GM12878 (cell line): ENCODE results near the gene ZNF496. TPM values are rescaled to one million over a fixed set of nuclear protein-coding genes. Genes with fewer than 3 reads are reported as not detected.

Experiments used
- CHD4 ChIP-seq: fragments of 200-600 bp; sonication (generic); IDR thresholded peaks from 2 replicates; pipeline ENCODE4 v1.6.1; 2016; ENCODE audit warnings: mild to moderate bottlenecking
- DPF2 ChIP-seq: fragments of 450-650 bp; IDR thresholded peaks from 2 replicates; pipeline ENCODE4 v1.6.1; 2017; ENCODE audit warnings: mild to moderate bottlenecking
- ESRRA ChIP-seq: IDR thresholded peaks from 2 replicates; pipeline ENCODE4 v1.6.1; 2012; ENCODE audit warnings: mild to moderate bottlenecking, low read length, improper control_type of control experiment
- IKZF1 ChIP-seq: fragments of 450-650 bp; conservative IDR thresholded peaks from 2 replicates; pipeline ENCODE4 v1.6.1; 2017; ENCODE audit warnings: antibody characterized with exemption, mild to moderate bottlenecking
- JUND ChIP-seq: IDR thresholded peaks from 2 replicates; pipeline ENCODE4 v1.6.1; 2012; ENCODE audit warnings: low read depth, mild to moderate bottlenecking, low read length, improper control_type of control experiment, moderate library complexity
- NBN ChIP-seq: fragments of 450-650 bp; IDR thresholded peaks from 2 replicates; pipeline ENCODE4 v1.6.1; 2016
- NRF1 ChIP-seq: conservative IDR thresholded peaks from 2 replicates; pipeline ENCODE4 v1.6.1; 2011; ENCODE audit warnings: mild to moderate bottlenecking, low read depth, low read length, improper control_type of control experiment
- PML ChIP-seq: IDR thresholded peaks from 2 replicates; pipeline ENCODE4 v1.6.1; 2012; ENCODE audit warnings: low read length, inconsistent platforms
- SP1 ChIP-seq: IDR thresholded peaks from one replicate; pipeline ENCODE4 v1.6.1; 2011; ENCODE audit warnings: low read depth, low read length
- SPI1 ChIP-seq: IDR thresholded peaks from 2 replicates; pipeline ENCODE4 v1.6.1; 2011; ENCODE audit warnings: low read depth, mild to moderate bottlenecking, low read length, moderate library complexity, borderline replicate concordance; ENCODE audit not compliant: insufficient read depth
- SREBF1 ChIP-seq: IDR thresholded peaks from 2 replicates; pipeline ENCODE4 v1.6.1; 2012; ENCODE audit warnings: mild to moderate bottlenecking, low read length
- YBX1 ChIP-seq: fragments of 450-650 bp; IDR thresholded peaks from 2 replicates; pipeline ENCODE4 v1.6.1; 2016; ENCODE audit warnings: antibody characterized with exemption
- YY1 ChIP-seq: IDR thresholded peaks from 2 replicates; pipeline ENCODE4 v1.6.1; 2011; ENCODE audit warnings: low read depth, mild to moderate bottlenecking, low read length
- polyA plus RNA-seq, 11 experiments: library from polyadenylated mRNA; depleted of rRNA in 4 of 11; unstranded in 6 of 11; stranded (reverse) in 5 of 11; fragments of >200 nt; fragmentation: Nextera tagmentation in 4 of 11; fragmentation: Illumina TruSeq in 1 of 11; extraction: Ambion mirVana in 4 of 11; extraction: Trizol in 1 of 11; gene quantifications; 1 replicate in 1 of 11; 2 replicates in 10 of 11; pipeline versions ENCODE4 v1.2.1 to v1.2.3, GENCODE V29; 2011 to 2016; ENCODE audit warnings: inconsistent platforms in 2 of 11, missing spikeins in 2 of 11, low read depth in 1 of 11
- total RNA-seq, 4 experiments: library from RNA; depleted of rRNA in 3 of 4; stranded (reverse); fragments of >200 nt in 3 of 4; fragmentation: Illumina TruSeq in 1 of 4; extraction: Trizol in 1 of 4; gene quantifications; 2 replicates each; pipeline versions ENCODE4 v1.2.1 to v1.2.3, GENCODE V29; 2013 to 2021
- TF ChIP-seq, protein P1 (sequence below): fragments of 450-650 bp; IDR thresholded peaks from 2 replicates; pipeline ENCODE4 v1.6.1; 2016; ENCODE audit warnings: mild to moderate bottlenecking, moderate library complexity, borderline replicate concordance
- TF ChIP-seq, protein P2 (sequence below): IDR thresholded peaks from 2 replicates; pipeline ENCODE4 v1.6.1; 2012; ENCODE audit warnings: improper control_type of control experiment, low read depth, low read length; ENCODE audit not compliant: insufficient replicate concordance
- TF ChIP-seq, protein P3 (sequence below): IDR thresholded peaks from 2 replicates; pipeline ENCODE4 v1.6.1; 2011; ENCODE audit warnings: low read depth, low read length, improper control_type of control experiment, borderline replicate concordance
- TF ChIP-seq, protein P4 (sequence below): IDR thresholded peaks from 2 replicates; pipeline ENCODE4 v1.6.1; 2012; ENCODE audit warnings: mild to moderate bottlenecking, low read depth, low read length

The ZNF496 gene
- total and polyA plus RNA-seq, 10 of the 15 experiments (the other 5 are each of a cell fraction or from before 2014, with no cell fraction given): 1.6 to 26.4 (median 12.5) TPM

DNA sequence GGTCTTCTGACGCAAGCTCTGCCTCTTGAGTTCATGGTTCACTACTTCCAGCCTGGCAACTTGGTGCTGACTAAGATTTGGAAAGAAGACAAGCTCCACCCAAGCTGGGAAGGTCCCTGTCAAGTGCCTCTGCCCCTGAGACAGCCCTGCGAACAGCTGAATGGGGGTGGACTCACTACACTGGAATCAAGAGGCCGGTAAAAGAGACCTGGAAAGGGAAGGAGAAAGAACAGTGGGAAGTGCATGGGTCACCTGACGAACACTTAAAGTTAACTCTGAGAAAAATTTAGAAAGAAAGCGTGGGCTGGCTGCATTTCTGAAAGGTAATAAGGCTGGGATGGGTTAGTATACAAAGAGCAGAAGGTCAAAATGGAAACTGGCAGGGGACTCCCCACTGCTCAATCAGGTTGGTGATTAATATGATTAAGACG lies 26.1 kb upstream of the ZNF496 start (continued):
- TF ChIP-seq, protein P1, sequence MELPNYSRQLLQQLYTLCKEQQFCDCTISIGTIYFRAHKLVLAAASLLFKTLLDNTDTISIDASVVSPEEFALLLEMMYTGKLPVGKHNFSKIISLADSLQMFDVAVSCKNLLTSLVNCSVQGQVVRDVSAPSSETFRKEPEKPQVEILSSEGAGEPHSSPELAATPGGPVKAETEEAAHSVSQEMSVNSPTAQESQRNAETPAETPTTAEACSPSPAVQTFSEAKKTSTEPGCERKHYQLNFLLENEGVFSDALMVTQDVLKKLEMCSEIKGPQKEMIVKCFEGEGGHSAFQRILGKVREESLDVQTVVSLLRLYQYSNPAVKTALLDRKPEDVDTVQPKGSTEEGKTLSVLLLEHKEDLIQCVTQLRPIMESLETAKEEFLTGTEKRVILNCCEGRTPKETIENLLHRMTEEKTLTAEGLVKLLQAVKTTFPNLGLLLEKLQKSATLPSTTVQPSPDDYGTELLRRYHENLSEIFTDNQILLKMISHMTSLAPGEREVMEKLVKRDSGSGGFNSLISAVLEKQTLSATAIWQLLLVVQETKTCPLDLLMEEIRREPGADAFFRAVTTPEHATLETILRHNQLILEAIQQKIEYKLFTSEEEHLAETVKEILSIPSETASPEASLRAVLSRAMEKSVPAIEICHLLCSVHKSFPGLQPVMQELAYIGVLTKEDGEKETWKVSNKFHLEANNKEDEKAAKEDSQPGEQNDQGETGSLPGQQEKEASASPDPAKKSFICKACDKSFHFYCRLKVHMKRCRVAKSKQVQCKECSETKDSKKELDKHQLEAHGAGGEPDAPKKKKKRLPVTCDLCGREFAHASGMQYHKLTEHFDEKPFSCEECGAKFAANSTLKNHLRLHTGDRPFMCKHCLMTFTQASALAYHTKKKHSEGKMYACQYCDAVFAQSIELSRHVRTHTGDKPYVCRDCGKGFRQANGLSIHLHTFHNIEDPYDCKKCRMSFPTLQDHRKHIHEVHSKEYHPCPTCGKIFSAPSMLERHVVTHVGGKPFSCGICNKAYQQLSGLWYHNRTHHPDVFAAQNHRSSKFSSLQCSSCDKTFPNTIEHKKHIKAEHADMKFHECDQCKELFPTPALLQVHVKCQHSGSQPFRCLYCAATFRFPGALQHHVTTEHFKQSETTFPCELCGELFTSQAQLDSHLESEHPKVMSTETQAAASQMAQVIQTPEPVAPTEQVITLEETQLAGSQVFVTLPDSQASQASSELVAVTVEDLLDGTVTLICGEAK: no peak
- no peak for TF ChIP-seq SP1
- TF ChIP-seq, protein P2, sequence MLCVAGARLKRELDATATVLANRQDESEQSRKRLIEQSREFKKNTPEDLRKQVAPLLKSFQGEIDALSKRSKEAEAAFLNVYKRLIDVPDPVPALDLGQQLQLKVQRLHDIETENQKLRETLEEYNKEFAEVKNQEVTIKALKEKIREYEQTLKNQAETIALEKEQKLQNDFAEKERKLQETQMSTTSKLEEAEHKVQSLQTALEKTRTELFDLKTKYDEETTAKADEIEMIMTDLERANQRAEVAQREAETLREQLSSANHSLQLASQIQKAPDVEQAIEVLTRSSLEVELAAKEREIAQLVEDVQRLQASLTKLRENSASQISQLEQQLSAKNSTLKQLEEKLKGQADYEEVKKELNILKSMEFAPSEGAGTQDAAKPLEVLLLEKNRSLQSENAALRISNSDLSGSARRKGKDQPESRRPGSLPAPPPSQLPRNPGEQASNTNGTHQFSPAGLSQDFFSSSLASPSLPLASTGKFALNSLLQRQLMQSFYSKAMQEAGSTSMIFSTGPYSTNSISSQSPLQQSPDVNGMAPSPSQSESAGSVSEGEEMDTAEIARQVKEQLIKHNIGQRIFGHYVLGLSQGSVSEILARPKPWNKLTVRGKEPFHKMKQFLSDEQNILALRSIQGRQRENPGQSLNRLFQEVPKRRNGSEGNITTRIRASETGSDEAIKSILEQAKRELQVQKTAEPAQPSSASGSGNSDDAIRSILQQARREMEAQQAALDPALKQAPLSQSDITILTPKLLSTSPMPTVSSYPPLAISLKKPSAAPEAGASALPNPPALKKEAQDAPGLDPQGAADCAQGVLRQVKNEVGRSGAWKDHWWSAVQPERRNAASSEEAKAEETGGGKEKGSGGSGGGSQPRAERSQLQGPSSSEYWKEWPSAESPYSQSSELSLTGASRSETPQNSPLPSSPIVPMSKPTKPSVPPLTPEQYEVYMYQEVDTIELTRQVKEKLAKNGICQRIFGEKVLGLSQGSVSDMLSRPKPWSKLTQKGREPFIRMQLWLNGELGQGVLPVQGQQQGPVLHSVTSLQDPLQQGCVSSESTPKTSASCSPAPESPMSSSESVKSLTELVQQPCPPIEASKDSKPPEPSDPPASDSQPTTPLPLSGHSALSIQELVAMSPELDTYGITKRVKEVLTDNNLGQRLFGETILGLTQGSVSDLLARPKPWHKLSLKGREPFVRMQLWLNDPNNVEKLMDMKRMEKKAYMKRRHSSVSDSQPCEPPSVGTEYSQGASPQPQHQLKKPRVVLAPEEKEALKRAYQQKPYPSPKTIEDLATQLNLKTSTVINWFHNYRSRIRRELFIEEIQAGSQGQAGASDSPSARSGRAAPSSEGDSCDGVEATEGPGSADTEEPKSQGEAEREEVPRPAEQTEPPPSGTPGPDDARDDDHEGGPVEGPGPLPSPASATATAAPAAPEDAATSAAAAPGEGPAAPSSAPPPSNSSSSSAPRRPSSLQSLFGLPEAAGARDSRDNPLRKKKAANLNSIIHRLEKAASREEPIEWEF: no peak
- no peak; the same call in 1 of the 2 replicates for TF ChIP-seq DPF2
- no peak for TF ChIP-seq NRF1
- TF ChIP-seq YBX1: no peak
- TF ChIP-seq, protein P3, sequence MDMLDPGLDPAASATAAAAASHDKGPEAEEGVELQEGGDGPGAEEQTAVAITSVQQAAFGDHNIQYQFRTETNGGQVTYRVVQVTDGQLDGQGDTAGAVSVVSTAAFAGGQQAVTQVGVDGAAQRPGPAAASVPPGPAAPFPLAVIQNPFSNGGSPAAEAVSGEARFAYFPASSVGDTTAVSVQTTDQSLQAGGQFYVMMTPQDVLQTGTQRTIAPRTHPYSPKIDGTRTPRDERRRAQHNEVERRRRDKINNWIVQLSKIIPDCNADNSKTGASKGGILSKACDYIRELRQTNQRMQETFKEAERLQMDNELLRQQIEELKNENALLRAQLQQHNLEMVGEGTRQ: no peak
- peak; percentile 55; the same call in 1 of the 2 replicates for TF ChIP-seq NBN
- TF ChIP-seq PML: no peak
- TF ChIP-seq IKZF1: peak; percentile 87
- no peak for TF ChIP-seq CHD4
- TF ChIP-seq YY1: no peak
- no peak for TF ChIP-seq ESRRA
- TF ChIP-seq, protein P4, sequence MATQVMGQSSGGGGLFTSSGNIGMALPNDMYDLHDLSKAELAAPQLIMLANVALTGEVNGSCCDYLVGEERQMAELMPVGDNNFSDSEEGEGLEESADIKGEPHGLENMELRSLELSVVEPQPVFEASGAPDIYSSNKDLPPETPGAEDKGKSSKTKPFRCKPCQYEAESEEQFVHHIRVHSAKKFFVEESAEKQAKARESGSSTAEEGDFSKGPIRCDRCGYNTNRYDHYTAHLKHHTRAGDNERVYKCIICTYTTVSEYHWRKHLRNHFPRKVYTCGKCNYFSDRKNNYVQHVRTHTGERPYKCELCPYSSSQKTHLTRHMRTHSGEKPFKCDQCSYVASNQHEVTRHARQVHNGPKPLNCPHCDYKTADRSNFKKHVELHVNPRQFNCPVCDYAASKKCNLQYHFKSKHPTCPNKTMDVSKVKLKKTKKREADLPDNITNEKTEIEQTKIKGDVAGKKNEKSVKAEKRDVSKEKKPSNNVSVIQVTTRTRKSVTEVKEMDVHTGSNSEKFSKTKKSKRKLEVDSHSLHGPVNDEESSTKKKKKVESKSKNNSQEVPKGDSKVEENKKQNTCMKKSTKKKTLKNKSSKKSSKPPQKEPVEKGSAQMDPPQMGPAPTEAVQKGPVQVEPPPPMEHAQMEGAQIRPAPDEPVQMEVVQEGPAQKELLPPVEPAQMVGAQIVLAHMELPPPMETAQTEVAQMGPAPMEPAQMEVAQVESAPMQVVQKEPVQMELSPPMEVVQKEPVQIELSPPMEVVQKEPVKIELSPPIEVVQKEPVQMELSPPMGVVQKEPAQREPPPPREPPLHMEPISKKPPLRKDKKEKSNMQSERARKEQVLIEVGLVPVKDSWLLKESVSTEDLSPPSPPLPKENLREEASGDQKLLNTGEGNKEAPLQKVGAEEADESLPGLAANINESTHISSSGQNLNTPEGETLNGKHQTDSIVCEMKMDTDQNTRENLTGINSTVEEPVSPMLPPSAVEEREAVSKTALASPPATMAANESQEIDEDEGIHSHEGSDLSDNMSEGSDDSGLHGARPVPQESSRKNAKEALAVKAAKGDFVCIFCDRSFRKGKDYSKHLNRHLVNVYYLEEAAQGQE: no peak
- no peak for TF ChIP-seq JUND
- no peak for TF ChIP-seq SREBF1
- TF ChIP-seq SPI1: no peak
